Measurements from ENCODE around the gene SLK. TPM values are rescaled to one million over a fixed set of nuclear protein-coding genes. Genes with fewer than 3 reads are reported as not detected.

SLK gene
- total RNA-seq, 1 donor from 2014 or later, result 30.0 TPM

- Mint-ChIP-seq H3K27me3 (ENCODE audit: low read depth) (no peaks in the 10 kb centered on the region), H3K4me3 (no peak overlapping the region), H3K9me3 (no peaks in the 10 kb centered on the region), H3K4me1 (no peaks in the 10 kb centered on the region), H3K36me3 (ENCODE audit: low read depth) (no peaks in the 10 kb centered on the region), H3K27ac (ENCODE audit: unreplicated experiment) (no peak overlapping the region)
- no peak for TF ChIP-seq CTCF (conservative IDR thresholded peaks at IDR 0.05)
- DNase-seq (ENCODE audit: low read depth, low spot score), result no peak
Measured at GRCh38 chr10:103932971-103933370, 34.0 kb upstream of the SLK start.

- DNase-seq (ENCODE audit: low read depth, low spot score), result no peak
- H3K9me3 Mint-ChIP-seq, result no peaks in the 10 kb centered on the region
- no peaks in the 10 kb centered on the region for H3K27me3 Mint-ChIP-seq (ENCODE audit: low read depth)
- no peaks in the 10 kb centered on the region for H3K4me1 Mint-ChIP-seq
- H3K4me3 Mint-ChIP-seq, result no peak overlapping the region
- TF ChIP-seq CTCF (conservative IDR thresholded peaks at IDR 0.05), result no peak
- H3K27ac Mint-ChIP-seq (ENCODE audit: unreplicated experiment), result no peak overlapping the region
- H3K36me3 Mint-ChIP-seq (ENCODE audit: low read depth), result no peaks in the 10 kb centered on the region
Measured at GRCh38 chr10:103933557-103934121, 33.3 kb upstream of the SLK start.

- Mint-ChIP-seq H3K36me3 (ENCODE audit: low read depth) (no peaks in the 10 kb centered on the region), H3K4me3 (no peak overlapping the region), H3K27ac (ENCODE audit: unreplicated experiment) (peak overlapping the region; percentile 43), H3K4me1 (no peaks in the 10 kb centered on the region), H3K27me3 (ENCODE audit: low read depth) (no peaks in the 10 kb centered on the region), H3K9me3 (no peaks in the 10 kb centered on the region)
- no peak for DNase-seq (ENCODE audit: low read depth, low spot score)
- TF ChIP-seq CTCF (conservative IDR thresholded peaks at IDR 0.05), result no peak
Measured at GRCh38 chr10:103934308-103934707, 32.6 kb upstream of the SLK start.

GRCh38 chr10:103936022-103936421, 30.9 kb upstream of the SLK start:
- no peak for TF ChIP-seq CTCF (conservative IDR thresholded peaks at IDR 0.05)
- no peak for DNase-seq (ENCODE audit: low read depth, low spot score)
- H3K4me3 Mint-ChIP-seq, result no peak overlapping the region
- no peaks in the 10 kb centered on the region for H3K27me3 Mint-ChIP-seq (ENCODE audit: low read depth)
- H3K9me3 Mint-ChIP-seq, result no peaks in the 10 kb centered on the region
- H3K4me1 Mint-ChIP-seq, result no peaks in the 10 kb centered on the region
- H3K36me3 Mint-ChIP-seq (ENCODE audit: low read depth), result no peaks in the 10 kb centered on the region
- no peak overlapping the region for H3K27ac Mint-ChIP-seq (ENCODE audit: unreplicated experiment)

- DNase-seq (ENCODE audit: low read depth, low spot score), result no peak
- Mint-ChIP-seq H3K27me3 (ENCODE audit: low read depth) (peaks cover 2% of the 10 kb centered on the region), H3K4me3 (no peak overlapping the region), H3K4me1 (peaks cover 3% of the 10 kb centered on the region), H3K36me3 (ENCODE audit: low read depth) (no peaks in the 10 kb centered on the region), H3K27ac (ENCODE audit: unreplicated experiment) (no peak overlapping the region), H3K9me3 (no peaks in the 10 kb centered on the region)
- TF ChIP-seq CTCF (conservative IDR thresholded peaks at IDR 0.05), result no peak
Measured at GRCh38 chr10:103939522-103939921, 27.4 kb upstream of the SLK start.

Measured in neural crest cell (in vitro differentiated cells).